ENCODE data around the gene REPS1.

- TF ChIP-seq POLR2A (IDR thresholded peaks at IDR 0.05; ENCODE audit: low read length): no peak
- no peak for TF ChIP-seq GATA1 (IDR thresholded peaks at IDR 0.05; ENCODE audit: low read depth, low read length)
These were observed 34.6 kb downstream of the REPS1 start for GRCh38 chr6:138953451-138953850.

Data from erythroblast (primary cell).